DOHH2 (cell line): Measurements from ENCODE around the gene TNXB.
A peak's percentile ranks its signal among the peaks of the same experiment; 100 is the strongest.

Experiments used
- H3F3A ChIP-seq: fragments of 200-600 bp; sonication (generic), shearing (Covaris generic); 2 replicates; pipeline ENCODE4 v1.6.0; 2016; ENCODE audit warnings: antibody characterized with exemption, mild to moderate bottlenecking; ENCODE audit not compliant: control insufficient read depth, insufficient read depth
- H3K27ac ChIP-seq: fragments of 200-600 bp; sonication (generic); 2 replicates; pipeline ENCODE4 v1.5.1; 2014; ENCODE audit warnings: low read depth, mild to moderate bottlenecking, low read length, moderate library complexity
- H3K27me3 ChIP-seq: fragments of 200-600 bp; sonication (generic); 2 replicates; pipeline ENCODE4 v1.6.1; 2014; ENCODE audit warnings: mild to moderate bottlenecking, low read length, mixed read lengths; ENCODE audit not compliant: control insufficient read depth
- H3K36me3 ChIP-seq: fragments of 200-600 bp; sonication (generic); 2 replicates; pipeline ENCODE4 v1.6.1; 2014; ENCODE audit warnings: mild to moderate bottlenecking, low read length, moderate library complexity, mixed read lengths; ENCODE audit not compliant: control insufficient read depth
- H3K4me1 ChIP-seq: fragments of 200-600 bp; sonication (generic); 2 replicates; pipeline ENCODE4 v1.6.1; 2014; ENCODE audit warnings: mild to moderate bottlenecking, low read length, mixed read lengths; ENCODE audit not compliant: control insufficient read depth
- H3K4me2 ChIP-seq: fragments of 200-600 bp; sonication (generic); 2 replicates; pipeline ENCODE4 v1.6.0; 2014; ENCODE audit warnings: mild to moderate bottlenecking, low read length, moderate library complexity
- H3K4me3 ChIP-seq: fragments of 200-600 bp; sonication (generic); 2 replicates; pipeline ENCODE4 v1.5.1; 2014; ENCODE audit warnings: mild to moderate bottlenecking, low read length, mixed read lengths
- H3K79me2 ChIP-seq: fragments of 200-600 bp; sonication (generic); 2 replicates; pipeline ENCODE4 v1.6.1; 2014; ENCODE audit warnings: mild to moderate bottlenecking, low read length, mixed read lengths; ENCODE audit not compliant: control insufficient read depth
- H3K9me2 ChIP-seq: fragments of 200-600 bp; sonication (generic); replicated peaks from 2 replicates; pipeline ENCODE4 v1.6.1; 2014; ENCODE audit warnings: mild to moderate bottlenecking, low read length, mixed read lengths; ENCODE audit not compliant: control insufficient read depth
- H3K9me3 ChIP-seq: fragments of 200-600 bp; sonication (generic); 2 replicates; pipeline ENCODE4 v1.6.1; 2014; ENCODE audit warnings: antibody characterized with exemption, low read length, mixed read lengths; ENCODE audit not compliant: control insufficient read depth, insufficient read depth
- H4K20me1 ChIP-seq: fragments of 200-600 bp; sonication (generic); 2 replicates; pipeline ENCODE4 v1.6.0; 2014; ENCODE audit warnings: low read depth, mild to moderate bottlenecking, antibody characterized with exemption, low read length, moderate library complexity; ENCODE audit not compliant: control insufficient read depth, insufficient read depth
- CTCF ChIP-seq: fragments of 200-600 bp; sonication (generic); IDR thresholded peaks from one replicate; pipeline ENCODE4 v1.5.1; 2014; ENCODE audit warnings: antibody characterized with exemption, mild to moderate bottlenecking, low read depth, low read length; ENCODE audit not compliant: poor library complexity, severe bottlenecking
- EZH2phosphoT487 ChIP-seq: fragments of 200-600 bp; sonication (generic); IDR thresholded peaks from 2 replicates; pipeline ENCODE4 v1.6.1; 2017; ENCODE audit warnings: borderline replicate concordance, mild to moderate bottlenecking, antibody characterized with exemption, low read length, moderate library complexity, mixed read lengths

Gene TNXB

GRCh38 chr6:32127409-32127716 lies 18.2 kb upstream of the TNXB start:
- H3K4me3 ChIP-seq: peak overlapping the region; percentile 93
- peak overlapping the region; percentile 66; the same call in 1 of the 2 replicates for H3K27ac ChIP-seq
- no peaks in the 10 kb centered on the region for H3K9me3 ChIP-seq
- 0 out of 2 replicates have a peak, but pooled peaks cover 3% of the 10 kb centered on the region for H3F3A ChIP-seq
- H3K36me3 ChIP-seq: peaks cover 46% of the 10 kb centered on the region
- TF ChIP-seq EZH2phosphoT487 (no peak), CTCF (no peak)
- peaks cover 43% of the 10 kb centered on the region for H3K79me2 ChIP-seq
- H3K9me2 ChIP-seq: no peaks in the 10 kb centered on the region
- H3K4me1 ChIP-seq: peaks cover 27% of the 10 kb centered on the region
- peak overlapping the region; percentile 79 for H3K4me2 ChIP-seq
- H3K27me3 ChIP-seq: no peaks in the 10 kb centered on the region
- 0 out of 2 replicates have a peak, but pooled peaks cover 3% of the 10 kb centered on the region for H4K20me1 ChIP-seq

- Histone ChIP-seq H3K4me2 (peak overlapping the region; percentile 79), H3F3A (0 out of 2 replicates have a peak, but pooled peaks cover 3% of the 10 kb centered on the region), H3K27me3 (no peaks in the 10 kb centered on the region), H3K9me2 (no peaks in the 10 kb centered on the region), H3K4me3 (peak overlapping the region; percentile 93), H4K20me1 (0 out of 2 replicates have a peak, but pooled peaks cover 3% of the 10 kb centered on the region), H3K79me2 (peaks cover 43% of the 10 kb centered on the region), H3K4me1 (peaks cover 27% of the 10 kb centered on the region), H3K9me3 (no peaks in the 10 kb centered on the region), H3K27ac (no peak overlapping the region), H3K36me3 (peaks cover 50% of the 10 kb centered on the region)
- TF ChIP-seq EZH2phosphoT487 (no peak), CTCF (no peak)
These were observed 17.7 kb upstream of the TNXB start for GRCh38 chr6:32126880-32127279.

- no peaks in the 10 kb centered on the region for H3K27me3 ChIP-seq
- H3K9me3 ChIP-seq: no peaks in the 10 kb centered on the region
- no peak for TF ChIP-seq CTCF
- no peak for TF ChIP-seq EZH2phosphoT487
- H3F3A ChIP-seq: peaks cover 4% of the 10 kb centered on the region; the same call in 1 of the 2 replicates
- H3K4me2 ChIP-seq: no peak overlapping the region
- 0 out of 2 replicates have a peak, but pooled peaks cover 6% of the 10 kb centered on the region for H4K20me1 ChIP-seq
- peaks cover 68% of the 10 kb centered on the region for H3K36me3 ChIP-seq
- H3K27ac ChIP-seq: no peak overlapping the region
- peaks cover 30% of the 10 kb centered on the region for H3K79me2 ChIP-seq
- no peaks in the 10 kb centered on the region for H3K9me2 ChIP-seq
- peaks cover 21% of the 10 kb centered on the region for H3K4me1 ChIP-seq
- no peak overlapping the region for H3K4me3 ChIP-seq
These were observed 14.5 kb upstream of the TNXB start for GRCh38 chr6:32123681-32124080.
